Tibial nerve (tissue), 4 donors: ENCODE data around the gene CILP2. TPM values are rescaled to one million over a fixed set of nuclear protein-coding genes. Genes with fewer than 3 reads are reported as not detected.

Experiments
- DNase-seq, 2 donors: peaks; one replicate each; pipeline ENCODE4 v3.0.0-alpha.2; 2019; ENCODE audit warnings: low spot score in 2 of 2
- H3K27ac ChIP-seq, 4 donors: fragments of 200-600 bp; sonication (generic) in 3 of 4; one replicate each; pipeline ENCODE4 v1.5.1; 2017 to 2019; ENCODE audit warnings: mild to moderate bottlenecking in 1 of 4
- H3K27me3 ChIP-seq, 2 donors: fragments of 200-600 bp; sonication (generic) in 1 of 2; one replicate each; pipeline versions ENCODE4 v1.5.1 to v1.6.0; 2017 to 2019
- H3K36me3 ChIP-seq, 3 donors: fragments of 200-600 bp; sonication (generic); one replicate each; pipeline ENCODE4 v1.5.1; 2018 to 2019
- H3K4me1 ChIP-seq, 4 donors: fragments of 200-600 bp; sonication (generic) in 3 of 4; one replicate each; pipeline ENCODE4 v1.5.1; 2017 to 2019
- H3K4me3 ChIP-seq, 4 donors: fragments of 200-600 bp; sonication (generic) in 3 of 4; one replicate each; pipeline ENCODE4 v1.5.1; 2017 to 2019; ENCODE audit warnings: mild to moderate bottlenecking in 1 of 4, moderate library complexity in 1 of 4
- H3K9me3 ChIP-seq, 4 donors: fragments of 200-600 bp; sonication (generic) in 3 of 4; one replicate each; pipeline ENCODE4 v1.5.1; 2017 to 2019
- CTCF ChIP-seq, 5 experiments: fragments of 200-600 bp in 3 of 5; fragments of 450-650 bp in 2 of 5; sonication (generic) in 3 of 5; IDR thresholded peaks; one replicate each; pipeline ENCODE4 v1.5.1; 2016 to 2019; ENCODE audit warnings: antibody characterized with exemption in 5 of 5, mild to moderate bottlenecking in 3 of 5, moderate library complexity in 2 of 5
- EP300 ChIP-seq, 2 donors: sonication (generic); formaldehyde crosslinking; IDR thresholded peaks; one replicate each; pipeline ENCODE4 v1.6.1; 2017; ENCODE audit warnings: antibody characterized with exemption in 2 of 2, mild to moderate bottlenecking in 1 of 2
- POLR2A ChIP-seq, 2 donors: fragments of 450-650 bp; IDR thresholded peaks; one replicate each; pipeline ENCODE4 v1.6.1; 2017; ENCODE audit warnings: antibody characterized with exemption in 2 of 2, mild to moderate bottlenecking in 2 of 2, moderate library complexity in 2 of 2
- WGBS, 2 donors: methylation state at CpG; one replicate each; pipeline ENCODE4 v1.1.5; 2018; 5-methylcytosine and 5-hydroxymethylcytosine counted together
- total RNA-seq, 4 donors: library from RNA; depleted of rRNA; stranded (reverse); fragments of >200 nt; gene quantifications; one replicate each; pipeline ENCODE4 v1.1.0, GENCODE V29; 2016

Gene CILP2
- total RNA-seq, 4 donors from 2014 or later = 0.20 to 0.66 TPM; not detected in 2

GRCh38 chr19:19502281-19502680 lies 35.8 kb upstream of the CILP2 start:
- 90 to 95% methylated on average over 19 of the region's 19 CpGs for WGBS, 2 donors
- H3K9me3 ChIP-seq = no peaks in the 10 kb centered on the region
- H3K4me1 ChIP-seq = peaks cover 0 to 6% (median 0%) of the 10 kb centered on the region in 4 donors
- H3K27ac ChIP-seq = no peak overlapping the region
- H3K36me3 ChIP-seq = peaks cover 10 to 100% (median 31%) of the 10 kb centered on the region in 3 donors
- H3K4me3 ChIP-seq = no peak overlapping the region
- no peak for DNase-seq
- TF ChIP-seq EP300 (IDR thresholded peaks at IDR 0.05) = no peak
- no peak for TF ChIP-seq POLR2A (IDR thresholded peaks at IDR 0.05)
- TF ChIP-seq CTCF (IDR thresholded peaks at IDR 0.05) = no peak
- H3K27me3 ChIP-seq = no peaks in the 10 kb centered on the region

- peaks cover 10 to 100% (median 30%) of the 10 kb centered on the region in 3 donors for H3K36me3 ChIP-seq
- H3K4me3 ChIP-seq = no peak overlapping the region
- no peak for TF ChIP-seq CTCF (IDR thresholded peaks at IDR 0.05)
- TF ChIP-seq POLR2A (IDR thresholded peaks at IDR 0.05) = no peak
- TF ChIP-seq EP300 (IDR thresholded peaks at IDR 0.05) = no peak
- no peak for DNase-seq
- H3K9me3 ChIP-seq = no peaks in the 10 kb centered on the region
- WGBS, 2 donors = 86 to 90% methylated on average over 18 of the region's 18 CpGs
- peaks cover 0 to 6% (median 0%) of the 10 kb centered on the region in 4 donors for H3K4me1 ChIP-seq
- H3K27me3 ChIP-seq = no peaks in the 10 kb centered on the region
- no peak overlapping the region for H3K27ac ChIP-seq
Measured at GRCh38 chr19:19502808-19503602, 35.1 kb upstream of the CILP2 start.

- Histone ChIP-seq H3K27ac (no peak overlapping the region), H3K36me3 (peaks cover 7 to 85% (median 30%) of the 10 kb centered on the region in 3 donors), H3K4me1 (peaks cover 0 to 6% (median 0%) of the 10 kb centered on the region in 4 donors), H3K4me3 (no peak overlapping the region), H3K9me3 (no peaks in the 10 kb centered on the region), H3K27me3 (no peaks in the 10 kb centered on the region)
- no peak for TF ChIP-seq POLR2A (IDR thresholded peaks at IDR 0.05)
- TF ChIP-seq CTCF (IDR thresholded peaks at IDR 0.05) = no peak
- no peak for TF ChIP-seq EP300 (IDR thresholded peaks at IDR 0.05)
- no peak for DNase-seq
- 89 to 92% methylated on average over 14 to 21 of the region's 23 CpGs for WGBS, 2 donors
Measured at GRCh38 chr19:19504754-19505668, 33.1 kb upstream of the CILP2 start.

GRCh38 chr19:19505669-19506326 lies 32.3 kb upstream of the CILP2 start:
- 68 to 73% methylated on average over 27 of the region's 27 CpGs for WGBS, 2 donors
- Histone ChIP-seq H3K36me3 (peaks cover 5 to 77% (median 30%) of the 10 kb centered on the region in 3 donors), H3K27me3 (no peaks in the 10 kb centered on the region), H3K27ac (peak overlapping the region in 1 of 4 donors; percentile 33), H3K4me3 (no peak overlapping the region), H3K4me1 (peaks cover 0 to 6% (median 0%) of the 10 kb centered on the region in 4 donors), H3K9me3 (no peaks in the 10 kb centered on the region)
- no peak for DNase-seq
- no peak for TF ChIP-seq POLR2A (IDR thresholded peaks at IDR 0.05)
- TF ChIP-seq CTCF (IDR thresholded peaks at IDR 0.05) = no peak
- TF ChIP-seq EP300 (IDR thresholded peaks at IDR 0.05) = no peak
